GM23248 (cell line): Measurements from ENCODE around the gene BAZ2B.

Experiments used
- EZH2 ChIP-seq: fragments of 200-600 bp; sonication (generic); IDR thresholded peaks from 2 replicates; pipeline ENCODE4 v1.6.1; 2018; ENCODE audit warnings: antibody characterized with exemption, mild to moderate bottlenecking; ENCODE audit not compliant: insufficient read depth, poor library complexity, severe bottlenecking
- EZH2phosphoT487 ChIP-seq: fragments of 200-600 bp; sonication (generic); IDR thresholded peaks from 2 replicates; pipeline ENCODE4 v1.6.1; 2018; ENCODE audit warnings: antibody characterized with exemption, moderate library complexity, mild to moderate bottlenecking, low read depth; ENCODE audit not compliant: insufficient read depth

- TF ChIP-seq EZH2, result no peak
- no peak for TF ChIP-seq EZH2phosphoT487
Measured at GRCh38 chr2:159290289-159290907, 325.9 kb downstream of the BAZ2B start.
